22Rv1 (cell line): ENCODE data around the gene GFPT1.

Experiments used
- H3K27ac ChIP-seq: fragments of 450-650 bp; 2 replicates; pipeline ENCODE4 v1.5.1; 2017
- CTCF ChIP-seq: fragments of 450-650 bp; IDR thresholded peaks from 2 replicates; pipeline ENCODE4 v1.5.1; 2017; ENCODE audit warnings: mild to moderate bottlenecking
- ZFX ChIP-seq: fragments of 450-650 bp; IDR thresholded peaks from 2 replicates; pipeline ENCODE4 v1.6.1; 2017; ENCODE audit warnings: antibody characterized with exemption, borderline replicate concordance

Gene GFPT1

GRCh38 chr2:69291721-69292120 is 95.3 kb downstream of the GFPT1 start:
- H3K27ac ChIP-seq = peak overlapping the region; percentile 63
- TF ChIP-seq ZFX (no peak), CTCF (no peak)

GRCh38 chr2:69291004-69291650 is 95.9 kb downstream of the GFPT1 start:
- TF ChIP-seq ZFX = no peak
- TF ChIP-seq CTCF = no peak
- H3K27ac ChIP-seq = peak overlapping the region; percentile 63

- TF ChIP-seq ZFX (no peak), CTCF (no peak)
- no peak overlapping the region for H3K27ac ChIP-seq
These were observed 98.6 kb downstream of the GFPT1 start for GRCh38 chr2:69288429-69288828.

GRCh38 chr2:69287544-69287943 is 99.5 kb downstream of the GFPT1 start:
- TF ChIP-seq ZFX (no peak), CTCF (no peak)
- H3K27ac ChIP-seq = no peak overlapping the region

GRCh38 chr2:69285379-69285894 is 101.6 kb downstream of the GFPT1 start:
- H3K27ac ChIP-seq = no peak overlapping the region
- no peak for TF ChIP-seq ZFX
- no peak for TF ChIP-seq CTCF

GRCh38 chr2:69280796-69281412 is 106.1 kb downstream of the GFPT1 start:
- TF ChIP-seq CTCF = no peak
- no peak for TF ChIP-seq ZFX
- H3K27ac ChIP-seq = no peak overlapping the region

GRCh38 chr2:69279931-69280681 is 106.9 kb downstream of the GFPT1 start:
- no peak overlapping the region for H3K27ac ChIP-seq

More at GRCh38 chr2:69279931-69280681, 106.9 kb downstream of the GFPT1 start:
- TF ChIP-seq CTCF = no peak
- no peak for TF ChIP-seq ZFX
